Stomach smooth muscle (tissue), 2 donors: ENCODE measurements around the gene SFRP5.
A peak's percentile ranks its signal among the peaks of the same experiment; 100 is the strongest.

Experiments
- H3K27ac ChIP-seq: one replicate; pipeline ENCODE4 v1.7.0; 2013; ENCODE audit warnings: mild to moderate bottlenecking, low read length, inconsistent platforms
- H3K27me3 ChIP-seq, 2 donors: one replicate each; pipeline ENCODE4 v1.7.0; 2013; ENCODE audit warnings: low read length in 2 of 2; ENCODE audit not compliant: insufficient read depth in 2 of 2, control insufficient read depth in 1 of 2
- H3K36me3 ChIP-seq, 2 donors: one replicate each; pipeline ENCODE4 v1.7.0; 2013; ENCODE audit warnings: low read length in 2 of 2; ENCODE audit not compliant: control insufficient read depth in 2 of 2, insufficient read depth in 2 of 2
- H3K4me1 ChIP-seq: one replicate; pipeline ENCODE4 v1.7.0; 2013; ENCODE audit warnings: low read length; ENCODE audit not compliant: control insufficient read depth, insufficient read depth
- H3K4me3 ChIP-seq, 2 donors: one replicate each; pipeline ENCODE4 v1.7.0; 2013; ENCODE audit warnings: low read length in 2 of 2
- H3K9ac ChIP-seq, 2 donors: one replicate each; pipeline ENCODE4 v1.7.0; 2013; ENCODE audit warnings: low read length in 2 of 2, mild to moderate bottlenecking in 1 of 2
- H3K9me3 ChIP-seq, 2 donors: one replicate each; pipeline ENCODE4 v1.7.0; 2013; ENCODE audit warnings: low read length in 2 of 2; ENCODE audit not compliant: control insufficient read depth in 2 of 2
- donor health status: healthy.
- donor health status: Pancreatic carcinoma.

Gene SFRP5

DNA sequence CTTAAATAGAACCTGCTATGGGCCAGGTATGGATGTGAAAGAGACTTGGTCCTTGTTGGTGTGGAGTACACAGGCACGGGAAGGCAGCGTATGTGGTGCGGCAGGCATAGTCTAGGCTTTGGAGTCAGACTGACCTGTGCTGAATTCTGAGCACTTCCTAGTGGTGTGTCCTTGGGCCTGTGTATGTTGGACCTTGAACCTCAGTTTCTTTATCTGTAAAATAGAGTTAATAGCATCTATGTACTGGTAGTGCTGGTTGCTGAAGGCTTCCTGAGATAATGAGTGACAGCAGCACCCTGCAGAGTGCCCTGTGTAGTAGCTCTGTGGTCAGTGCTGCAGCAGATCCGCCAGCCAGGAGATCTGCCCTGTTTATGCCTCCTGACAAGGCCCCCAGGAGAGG, 5.3 kb upstream of the SFRP5 start:
- Histone ChIP-seq H3K9me3 (no peaks in the 10 kb centered on the region), H3K4me1 (peaks cover 13% of the 10 kb centered on the region), H3K4me3 (no peak overlapping the region), H3K9ac (no peak overlapping the region), H3K27ac (no peak overlapping the region), H3K36me3 (no peaks in the 10 kb centered on the region), H3K27me3 (peaks cover 10 to 16% of the 10 kb centered on the region in 2 donors)

DNA sequence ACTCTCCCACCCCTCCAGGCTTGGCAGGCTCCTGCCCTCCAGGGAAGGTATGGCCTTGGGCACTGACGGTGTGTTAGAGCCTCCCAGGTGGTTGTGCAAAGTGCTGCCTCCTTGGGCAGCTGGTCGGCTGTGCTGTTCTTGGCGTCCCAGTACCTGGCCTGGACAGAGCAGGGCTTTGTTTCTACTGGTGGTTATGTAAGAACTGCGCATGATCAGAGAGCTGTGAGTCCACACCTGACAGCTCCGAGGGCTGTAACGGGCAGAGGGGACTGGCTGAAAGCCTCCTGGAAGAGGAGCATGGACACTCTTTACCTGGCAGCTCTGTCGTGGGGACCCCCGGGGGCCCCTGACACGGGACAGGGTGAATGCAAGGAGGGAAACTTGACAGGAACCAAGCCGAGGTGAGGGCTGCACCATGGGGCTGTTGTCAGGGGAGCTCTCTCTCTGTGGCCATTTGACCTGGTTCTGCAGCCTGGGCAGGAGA, 3.1 kb upstream of the SFRP5 start:
- Histone ChIP-seq H3K4me3 (no peak overlapping the region), H3K27ac (no peak overlapping the region)

GRCh38 chr10:97773096-97773495, 1.3 kb upstream of the SFRP5 start:
- no peaks in the 10 kb centered on the region for H3K36me3 ChIP-seq
- peaks cover 23 to 32% of the 10 kb centered on the region in 2 donors for H3K27me3 ChIP-seq
- H3K4me3 ChIP-seq, result no peak overlapping the region
- H3K9me3 ChIP-seq, result no peaks in the 10 kb centered on the region
- peaks cover 4% of the 10 kb centered on the region for H3K4me1 ChIP-seq
- H3K9ac ChIP-seq, result no peak overlapping the region
- no peak overlapping the region for H3K27ac ChIP-seq

More for the DNA sequence above, 3.1 kb upstream of the SFRP5 start:
- Histone ChIP-seq H3K4me1 (peaks cover 4% of the 10 kb centered on the region), H3K9me3 (no peaks in the 10 kb centered on the region), H3K36me3 (no peaks in the 10 kb centered on the region), H3K9ac (no peak overlapping the region), H3K27me3 (peaks cover 21 to 32% of the 10 kb centered on the region in 2 donors)

DNA sequence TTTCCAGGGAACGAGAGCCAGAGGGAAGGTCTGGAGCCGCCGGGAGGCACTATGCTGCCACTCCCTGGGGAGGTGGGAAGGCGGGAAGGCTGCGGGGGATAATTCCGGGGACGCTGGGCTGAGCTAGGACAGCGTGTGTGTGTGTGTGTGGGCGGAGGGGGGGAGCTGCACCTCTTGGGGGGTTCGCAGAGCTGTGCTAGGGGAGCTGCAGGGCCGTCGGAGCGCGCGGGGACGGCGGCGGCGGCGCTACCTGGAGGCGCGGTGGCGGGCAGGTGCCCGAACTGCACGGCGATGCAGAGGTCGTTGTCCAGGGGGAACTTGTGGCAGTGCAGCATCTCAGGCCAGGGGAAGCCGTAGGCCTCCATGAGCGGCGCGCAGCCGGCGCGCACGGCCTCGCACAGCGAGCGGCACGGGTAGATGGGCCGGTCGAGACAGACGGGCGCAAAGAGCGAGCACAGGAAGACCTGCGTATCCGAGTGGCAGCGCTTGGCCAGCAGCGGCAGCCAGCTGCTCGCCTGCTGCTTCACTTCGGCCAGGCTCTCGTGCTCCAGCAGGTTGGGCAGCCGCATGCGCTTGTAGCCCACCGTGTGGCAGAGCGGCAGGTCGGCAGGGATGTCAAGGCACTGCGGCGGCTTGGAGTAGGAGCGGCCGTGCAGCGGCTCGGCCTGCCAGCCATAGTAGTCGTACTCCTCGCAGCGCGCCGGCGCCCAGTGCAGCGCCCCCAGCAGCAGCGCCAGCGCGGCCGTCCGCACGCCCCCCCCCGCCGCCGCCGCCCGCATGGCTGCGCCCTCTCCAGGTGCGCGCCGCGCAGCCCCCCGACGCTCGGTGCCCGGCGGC, 526 bp downstream of the SFRP5 start:
- Histone ChIP-seq H3K9me3 (no peaks in the 10 kb centered on the region), H3K27me3 (peaks cover 23 to 32% of the 10 kb centered on the region in 2 donors), H3K4me3 (peak overlapping the region in 1 of 2 donors; percentile 40), H3K27ac (no peak overlapping the region), H3K4me1 (peaks cover 4% of the 10 kb centered on the region), H3K9ac (no peak overlapping the region), H3K36me3 (no peaks in the 10 kb centered on the region)

GRCh38 chr10:97770255-97770654, 1.5 kb downstream of the SFRP5 start:
- Histone ChIP-seq H3K27ac (no peak overlapping the region), H3K9ac (no peak overlapping the region), H3K4me3 (no peak overlapping the region), H3K9me3 (no peaks in the 10 kb centered on the region), H3K4me1 (peaks cover 4% of the 10 kb centered on the region), H3K36me3 (no peaks in the 10 kb centered on the region), H3K27me3 (peaks cover 23 to 32% of the 10 kb centered on the region in 2 donors)

GRCh38 chr10:97768322-97769315, 3.2 kb downstream of the SFRP5 start:
- no peak overlapping the region for H3K9ac ChIP-seq
- no peak overlapping the region for H3K27ac ChIP-seq
- no peak overlapping the region for H3K4me3 ChIP-seq
- no peaks in the 10 kb centered on the region for H3K9me3 ChIP-seq
- peaks cover 22 to 29% of the 10 kb centered on the region in 2 donors for H3K27me3 ChIP-seq
- H3K4me1 ChIP-seq, result peaks cover 4% of the 10 kb centered on the region
- H3K36me3 ChIP-seq, result no peaks in the 10 kb centered on the region

- no peak overlapping the region for H3K27ac ChIP-seq
- no peak overlapping the region for H3K9ac ChIP-seq
- H3K4me3 ChIP-seq, result no peak overlapping the region
- H3K4me1 ChIP-seq, result peaks cover 4% of the 10 kb centered on the region
- no peaks in the 10 kb centered on the region for H3K36me3 ChIP-seq
- H3K27me3 ChIP-seq, result peaks cover 15 to 18% of the 10 kb centered on the region in 2 donors
- H3K9me3 ChIP-seq, result no peaks in the 10 kb centered on the region
These were observed 4.5 kb downstream of the SFRP5 start for GRCh38 chr10:97766996-97767924.

DNA sequence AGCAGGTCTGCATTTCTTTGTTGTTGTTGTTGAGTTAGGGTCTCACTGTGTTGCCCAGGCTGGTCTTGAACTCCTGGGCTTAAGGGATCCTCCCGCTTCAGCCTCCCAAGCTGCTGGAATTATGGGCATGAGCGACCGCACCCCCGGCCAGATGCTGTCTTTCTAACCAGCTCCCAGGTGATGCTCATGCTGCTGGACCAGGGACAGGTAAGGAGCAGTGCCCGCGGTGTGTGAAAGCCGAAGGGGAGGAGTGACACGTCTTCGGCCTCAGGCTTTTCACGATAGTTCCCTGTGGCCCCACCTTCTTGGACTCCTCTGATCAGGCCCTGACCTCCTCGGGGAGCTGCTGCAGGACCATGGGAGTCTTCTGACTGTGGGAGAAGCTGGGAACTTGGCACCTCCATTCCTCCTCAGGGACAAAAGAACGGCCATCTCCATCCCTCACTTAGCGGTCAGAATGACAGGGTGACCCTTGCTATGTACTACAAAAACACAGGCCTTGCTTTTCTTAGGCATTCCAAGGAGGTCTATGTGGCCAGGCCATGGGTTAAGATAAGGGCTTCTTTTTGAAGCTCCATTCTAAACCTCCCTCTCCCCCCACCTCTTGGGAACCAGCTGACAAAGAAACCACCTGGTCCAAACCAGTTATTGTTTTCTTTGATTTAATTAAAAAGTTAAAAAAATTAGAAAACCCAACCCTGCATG, 5.5 kb downstream of the SFRP5 start:
- H3K4me1 ChIP-seq, result peaks cover 2% of the 10 kb centered on the region
- H3K27me3 ChIP-seq, result peaks cover 10 to 11% of the 10 kb centered on the region in 2 donors
- H3K9me3 ChIP-seq, result no peaks in the 10 kb centered on the region
- no peak overlapping the region for H3K4me3 ChIP-seq
- no peak overlapping the region for H3K9ac ChIP-seq
- H3K27ac ChIP-seq, result no peak overlapping the region
- H3K36me3 ChIP-seq, result peaks cover 0 to 3% of the 10 kb centered on the region in 2 donors

GRCh38 chr10:97765201-97765600, 6.6 kb downstream of the SFRP5 start:
- Histone ChIP-seq H3K9ac (no peak overlapping the region), H3K36me3 (peaks cover 3 to 4% of the 10 kb centered on the region in 2 donors), H3K27me3 (peaks cover 0 to 2% of the 10 kb centered on the region in 2 donors), H3K4me3 (no peak overlapping the region), H3K4me1 (no peaks in the 10 kb centered on the region), H3K9me3 (no peaks in the 10 kb centered on the region), H3K27ac (no peak overlapping the region)
